Activated naive CD4-positive, alpha-beta T cell treated with anti-CD3 and anti-CD28 coated beads for 36 hours (primary cell): ENCODE results near the gene CSTPP1. TPM values are rescaled to one million over a fixed set of nuclear protein-coding genes. Genes with fewer than 3 reads are reported as not detected.

Experiments
- CTCF ChIA-PET: fragments of 350-600 bp; sonication (Branson Sonifier 250); formaldehyde crosslinking; loops from one replicate; lab custom pipeline; 2021; ENCODE audit warnings: antibody characterized with exemption; lab: Charles Lee
- DNase-seq: peaks from one replicate; pipeline ENCODE4 v3.0.0-alpha.2; 2020
- H3K27ac Mint-ChIP-seq: one replicate; pipeline ENCODE4 v1.8.0; 2021; ENCODE audit warnings: mild to moderate bottlenecking, mixed read lengths
- H3K27me3 Mint-ChIP-seq: one replicate; pipeline ENCODE4 v1.8.0; 2021; ENCODE audit warnings: low read depth, mixed read lengths
- H3K36me3 Mint-ChIP-seq: one replicate; pipeline ENCODE4 v1.8.0; 2021; ENCODE audit warnings: low read depth, mixed read lengths
- H3K4me1 Mint-ChIP-seq: one replicate; pipeline ENCODE4 v1.8.0; 2021; ENCODE audit warnings: low read depth, mixed read lengths
- H3K4me3 Mint-ChIP-seq: one replicate; pipeline ENCODE4 v1.8.0; 2021; ENCODE audit warnings: mild to moderate bottlenecking, moderate library complexity, mixed read lengths
- H3K9me3 Mint-ChIP-seq: one replicate; pipeline ENCODE4 v1.8.0; 2021; ENCODE audit warnings: mixed read lengths
- intact Hi-C: fragments of 100-400 bp; cut with micrococcal nuclease; formaldehyde crosslinking; loops from one replicate; pipeline ENCODE4 v1.15.1; 2023
- total RNA-seq, 2 experiments: library from RNA; stranded (reverse); gene quantifications; one replicate each; pipeline ENCODE4 v1.2.3, GENCODE V29; 2021

CSTPP1 gene
- total RNA-seq, 2 experiments from 2014 or later = 14.0 TPM

- Mint-ChIP-seq H3K9me3 (no peaks in the 10 kb centered on the region), H3K36me3 (peaks cover 6% of the 10 kb centered on the region), H3K27ac (no peak overlapping the region), H3K4me3 (no peak overlapping the region), H3K27me3 (no peaks in the 10 kb centered on the region), H3K4me1 (no peaks in the 10 kb centered on the region)
- CTCF ChIA-PET = interaction anchor here (0.6 to 2.4 kb wide), 11 partner anchors 8 to 566 kb away, joined by 3 to 18 read pairs (median 4); partner anchors contain the start of gene DDB2
- DNase-seq = no peak
- intact Hi-C loops = loop anchor here (5.0 kb wide), 1 partner anchor 290 kb away; no protein-coding TSS in a partner anchor
Observed at GRCh38 chr11:47162426-47162825, 225.9 kb downstream of the CSTPP1 start.

- H3K36me3 Mint-ChIP-seq = peaks cover 6% of the 10 kb centered on the region
- no peaks in the 10 kb centered on the region for H3K9me3 Mint-ChIP-seq
- H3K4me3 Mint-ChIP-seq = no peak overlapping the region
- CTCF ChIA-PET = interaction anchor here (0.6 to 2.4 kb wide), 6 partner anchors 9 to 262 kb away, joined by 3 to 18 read pairs (median 4); no protein-coding TSS in a partner anchor
- H3K27ac Mint-ChIP-seq = no peak overlapping the region
- no peaks in the 10 kb centered on the region for H3K27me3 Mint-ChIP-seq
- DNase-seq = no peak
- intact Hi-C loops = loop anchor here (5.0 kb wide), 1 partner anchor 289 kb away; no protein-coding TSS in a partner anchor
- H3K4me1 Mint-ChIP-seq = no peaks in the 10 kb centered on the region
Observed at GRCh38 chr11:47163193-47163592, 226.6 kb downstream of the CSTPP1 start.

- no peak overlapping the region for H3K27ac Mint-ChIP-seq
- intact Hi-C loops = loop anchor here (5.0 kb wide), 1 partner anchor 288 kb away; no protein-coding TSS in a partner anchor
- CTCF ChIA-PET = interaction anchor here (1.2 to 1.3 kb wide), 2 partner anchors 38 to 263 kb away, joined by 3 to 4 read pairs; no protein-coding TSS in a partner anchor
Observed at GRCh38 chr11:47163898-47164297, 227.3 kb downstream of the CSTPP1 start.

GRCh38 chr11:47164321-47164720, 227.8 kb downstream of the CSTPP1 start:
- H3K4me1 Mint-ChIP-seq = no peaks in the 10 kb centered on the region
- DNase-seq = no peak
- no peak overlapping the region for H3K27ac Mint-ChIP-seq
- intact Hi-C loops = loop anchor here (5.0 kb wide), 1 partner anchor 288 kb away; no protein-coding TSS in a partner anchor
- no peaks in the 10 kb centered on the region for H3K9me3 Mint-ChIP-seq
- no peak overlapping the region for H3K4me3 Mint-ChIP-seq
- H3K36me3 Mint-ChIP-seq = peaks cover 6% of the 10 kb centered on the region
- H3K27me3 Mint-ChIP-seq = no peaks in the 10 kb centered on the region
- CTCF ChIA-PET = interaction anchor here (1.3 to 2.7 kb wide), 2 partner anchors 11 to 38 kb away, joined by 4 to 11 read pairs; no protein-coding TSS in a partner anchor

More at GRCh38 chr11:47163898-47164297, 227.3 kb downstream of the CSTPP1 start:
- DNase-seq = no peak
- Mint-ChIP-seq H3K4me3 (no peak overlapping the region), H3K27me3 (no peaks in the 10 kb centered on the region), H3K36me3 (peaks cover 6% of the 10 kb centered on the region), H3K4me1 (no peaks in the 10 kb centered on the region), H3K9me3 (no peaks in the 10 kb centered on the region)

GRCh38 chr11:47165253-47165840, 228.8 kb downstream of the CSTPP1 start:
- CTCF ChIA-PET = interaction anchor here (2.7 kb wide), 1 partner anchor 12 kb away, joined by 11 read pairs; no protein-coding TSS in a partner anchor
- Mint-ChIP-seq H3K4me1 (no peaks in the 10 kb centered on the region), H3K4me3 (no peak overlapping the region), H3K9me3 (no peaks in the 10 kb centered on the region), H3K27me3 (no peaks in the 10 kb centered on the region), H3K36me3 (peaks cover 6% of the 10 kb centered on the region), H3K27ac (no peak overlapping the region)
- DNase-seq = no peak
- intact Hi-C loops = no loop called here

- no peak for DNase-seq
- Mint-ChIP-seq H3K36me3 (peaks cover 9% of the 10 kb centered on the region), H3K9me3 (no peaks in the 10 kb centered on the region), H3K27ac (no peak overlapping the region), H3K27me3 (no peaks in the 10 kb centered on the region), H3K4me1 (peaks cover 5% of the 10 kb centered on the region), H3K4me3 (no peak overlapping the region)
- CTCF ChIA-PET = interaction anchor here (1.2 to 2.7 kb wide), 2 partner anchors 13 to 93 kb away, joined by 3 to 11 read pairs; no protein-coding TSS in a partner anchor
- intact Hi-C loops = no loop called here
Observed at GRCh38 chr11:47166368-47166767, 229.8 kb downstream of the CSTPP1 start.

- Mint-ChIP-seq H3K27ac (no peak overlapping the region), H3K9me3 (no peaks in the 10 kb centered on the region), H3K27me3 (no peaks in the 10 kb centered on the region), H3K4me1 (peaks cover 37% of the 10 kb centered on the region), H3K4me3 (no peak overlapping the region), H3K36me3 (peaks cover 5% of the 10 kb centered on the region)
- intact Hi-C loops = no loop called here
- no peak for DNase-seq
- CTCF ChIA-PET = interaction anchor here (0.6 to 1.9 kb wide), 4 partner anchors 9 to 682 kb away, joined by 3 to 9 read pairs (median 4); no protein-coding TSS in a partner anchor
Observed at GRCh38 chr11:47171061-47171838, 234.7 kb downstream of the CSTPP1 start.

- H3K36me3 Mint-ChIP-seq = peaks cover 5% of the 10 kb centered on the region
- H3K27me3 Mint-ChIP-seq = no peaks in the 10 kb centered on the region
- H3K27ac Mint-ChIP-seq = no peak overlapping the region
- no peak for DNase-seq
- no peak overlapping the region for H3K4me3 Mint-ChIP-seq
- CTCF ChIA-PET = interaction anchor here (0.6 to 1.9 kb wide), 5 partner anchors 8 to 681 kb away, joined by 3 to 9 read pairs (median 3); no protein-coding TSS in a partner anchor
- H3K4me1 Mint-ChIP-seq = peaks cover 37% of the 10 kb centered on the region
- H3K9me3 Mint-ChIP-seq = no peaks in the 10 kb centered on the region
- intact Hi-C loops = no loop called here
Observed at GRCh38 chr11:47171856-47172255, 235.3 kb downstream of the CSTPP1 start.

- intact Hi-C loops = no loop called here
- Mint-ChIP-seq H3K4me3 (no peak overlapping the region), H3K9me3 (no peaks in the 10 kb centered on the region), H3K27ac (no peak overlapping the region), H3K27me3 (no peaks in the 10 kb centered on the region), H3K4me1 (peaks cover 45% of the 10 kb centered on the region), H3K36me3 (peaks cover 5% of the 10 kb centered on the region)
- CTCF ChIA-PET = interaction anchor here (1.9 kb wide), 1 partner anchor 10 kb away, joined by 9 read pairs; no protein-coding TSS in a partner anchor
- DNase-seq = no peak
Observed at GRCh38 chr11:47172740-47173336, 236.3 kb downstream of the CSTPP1 start.

- peaks cover 3% of the 10 kb centered on the region for H3K36me3 Mint-ChIP-seq
- H3K9me3 Mint-ChIP-seq = no peaks in the 10 kb centered on the region
- no peaks in the 10 kb centered on the region for H3K27me3 Mint-ChIP-seq
- CTCF ChIA-PET = interaction anchor here (0.7 to 4.3 kb wide), 3 partner anchors 12 to 23 kb away, joined by 3 to 36 read pairs (median 4); partner anchors contain the start of gene PACSIN3
- H3K4me1 Mint-ChIP-seq = peaks cover 44% of the 10 kb centered on the region
- H3K27ac Mint-ChIP-seq = peak overlapping the region; percentile 99
- intact Hi-C loops = loop anchor here (1.0 to 5.0 kb wide), 7 partner anchors 83 to 672 kb away; partner anchors contain the start of genes ARHGAP1, CELF1, CKAP5 and CSTPP1
- no peak for DNase-seq
- H3K4me3 Mint-ChIP-seq = peak overlapping the region; percentile 97
Observed at GRCh38 chr11:47175746-47176327, 239.3 kb downstream of the CSTPP1 start.
